ENCODE results near the gene PARL.

PARL gene

DNA sequence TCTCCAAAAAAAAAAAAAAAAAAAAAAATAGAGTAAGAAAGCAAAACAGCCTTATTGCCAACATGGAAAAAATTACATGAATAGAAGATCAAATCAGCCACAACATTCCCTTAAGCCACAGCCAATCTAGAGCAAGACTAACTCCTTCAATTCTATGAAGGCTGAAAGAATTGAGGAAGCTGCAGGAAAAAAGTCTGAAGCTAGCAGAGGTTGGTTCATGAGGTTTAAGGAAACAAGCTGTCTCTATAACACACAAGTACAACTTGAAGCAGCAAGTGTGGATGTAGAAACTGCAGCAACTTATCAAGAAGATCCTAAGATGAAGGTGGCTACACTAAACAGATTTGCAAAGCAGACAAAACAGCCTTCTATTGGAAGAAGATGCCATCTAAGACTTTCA lies 9.3 kb downstream of the PARL start:
- Histone ChIP-seq H3K36me3 (ENCODE audit: control insufficient read depth, insufficient read depth, low read length) (no peaks in the 10 kb centered on the region), H3K4me2 (ENCODE audit: low read length) (no peak overlapping the region), H3K27ac (no peak overlapping the region), H3K27me3 (ENCODE audit: control insufficient read depth, insufficient read depth, low read length) (no peaks in the 10 kb centered on the region), H3K79me2 (peaks cover 73% of the 10 kb centered on the region), H2AFZ (no peak overlapping the region), H3K9me3 (ENCODE audit: control insufficient read depth, low read length) (no peaks in the 10 kb centered on the region), H3K4me1 (no peaks in the 10 kb centered on the region), H3K4me3 (ENCODE audit: low read depth, low read length) (no peak overlapping the region), H3K9ac (no peak overlapping the region)
- TF ChIP-seq, protein P1, sequence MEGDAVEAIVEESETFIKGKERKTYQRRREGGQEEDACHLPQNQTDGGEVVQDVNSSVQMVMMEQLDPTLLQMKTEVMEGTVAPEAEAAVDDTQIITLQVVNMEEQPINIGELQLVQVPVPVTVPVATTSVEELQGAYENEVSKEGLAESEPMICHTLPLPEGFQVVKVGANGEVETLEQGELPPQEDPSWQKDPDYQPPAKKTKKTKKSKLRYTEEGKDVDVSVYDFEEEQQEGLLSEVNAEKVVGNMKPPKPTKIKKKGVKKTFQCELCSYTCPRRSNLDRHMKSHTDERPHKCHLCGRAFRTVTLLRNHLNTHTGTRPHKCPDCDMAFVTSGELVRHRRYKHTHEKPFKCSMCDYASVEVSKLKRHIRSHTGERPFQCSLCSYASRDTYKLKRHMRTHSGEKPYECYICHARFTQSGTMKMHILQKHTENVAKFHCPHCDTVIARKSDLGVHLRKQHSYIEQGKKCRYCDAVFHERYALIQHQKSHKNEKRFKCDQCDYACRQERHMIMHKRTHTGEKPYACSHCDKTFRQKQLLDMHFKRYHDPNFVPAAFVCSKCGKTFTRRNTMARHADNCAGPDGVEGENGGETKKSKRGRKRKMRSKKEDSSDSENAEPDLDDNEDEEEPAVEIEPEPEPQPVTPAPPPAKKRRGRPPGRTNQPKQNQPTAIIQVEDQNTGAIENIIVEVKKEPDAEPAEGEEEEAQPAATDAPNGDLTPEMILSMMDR (IDR thresholded peaks at IDR 0.05) = no peak

DNA sequence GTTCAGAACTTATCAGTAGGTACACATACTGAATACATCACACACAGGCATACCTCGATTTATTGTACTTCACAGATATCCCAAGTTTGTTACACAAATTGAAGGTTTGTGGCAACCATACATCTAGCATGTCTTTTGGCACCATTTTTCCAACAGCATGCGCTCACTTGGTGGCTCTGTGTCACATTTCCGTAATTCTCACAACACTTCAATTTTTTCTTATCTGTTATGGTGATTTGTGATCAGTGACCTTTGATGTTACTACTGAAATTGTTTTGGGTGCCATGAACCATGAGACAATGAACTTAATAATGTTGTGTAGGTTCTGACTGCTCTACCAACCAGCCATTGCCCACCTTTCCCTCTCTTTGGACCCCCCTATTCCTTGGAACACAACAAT lies 10.8 kb downstream of the PARL start:
- H3K27ac ChIP-seq = no peak overlapping the region
- no peak overlapping the region for H3K4me2 ChIP-seq (ENCODE audit: low read length)
- TF ChIP-seq, protein P1 (IDR thresholded peaks at IDR 0.05) = no peak
- H2AFZ ChIP-seq = no peak overlapping the region
- H3K9me3 ChIP-seq (ENCODE audit: control insufficient read depth, low read length) = no peaks in the 10 kb centered on the region
- peaks cover 62% of the 10 kb centered on the region for H3K79me2 ChIP-seq
- H3K4me1 ChIP-seq = no peaks in the 10 kb centered on the region
- H3K27me3 ChIP-seq (ENCODE audit: control insufficient read depth, insufficient read depth, low read length) = no peaks in the 10 kb centered on the region
- H3K9ac ChIP-seq = no peak overlapping the region
- no peaks in the 10 kb centered on the region for H3K36me3 ChIP-seq (ENCODE audit: control insufficient read depth, insufficient read depth, low read length)
- H3K4me3 ChIP-seq (ENCODE audit: low read depth, low read length) = no peak overlapping the region

DNA sequence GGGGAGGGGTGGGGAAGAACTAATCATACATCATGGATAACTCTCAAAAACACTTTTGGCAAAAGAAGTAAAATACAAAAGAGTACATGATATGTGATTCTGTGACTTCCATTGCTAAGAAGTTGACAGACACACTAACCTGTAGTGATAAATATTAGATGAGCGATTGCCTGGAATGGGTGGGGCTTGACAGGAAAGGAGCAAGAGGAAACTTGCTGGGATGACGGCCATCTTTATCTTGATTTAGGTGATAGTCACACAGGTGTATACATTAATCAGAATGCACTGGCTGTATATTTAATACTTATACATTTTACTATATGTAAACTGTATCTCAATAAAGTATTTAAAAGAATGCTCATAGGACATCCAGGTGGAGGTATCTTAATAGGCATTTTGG lies 13.1 kb downstream of the PARL start:
- no peaks in the 10 kb centered on the region for H3K4me1 ChIP-seq
- H3K9ac ChIP-seq = no peak overlapping the region
- H3K4me2 ChIP-seq (ENCODE audit: low read length) = no peak overlapping the region
- TF ChIP-seq, protein P1 (IDR thresholded peaks at IDR 0.05) = no peak
- no peaks in the 10 kb centered on the region for H3K27me3 ChIP-seq (ENCODE audit: control insufficient read depth, insufficient read depth, low read length)
- H3K4me3 ChIP-seq (ENCODE audit: low read depth, low read length) = no peak overlapping the region
- H3K79me2 ChIP-seq = peaks cover 46% of the 10 kb centered on the region
- no peaks in the 10 kb centered on the region for H3K36me3 ChIP-seq (ENCODE audit: control insufficient read depth, insufficient read depth, low read length)
- H3K9me3 ChIP-seq (ENCODE audit: control insufficient read depth, low read length) = no peaks in the 10 kb centered on the region
- no peak overlapping the region for H3K27ac ChIP-seq
- no peak overlapping the region for H2AFZ ChIP-seq

DNA sequence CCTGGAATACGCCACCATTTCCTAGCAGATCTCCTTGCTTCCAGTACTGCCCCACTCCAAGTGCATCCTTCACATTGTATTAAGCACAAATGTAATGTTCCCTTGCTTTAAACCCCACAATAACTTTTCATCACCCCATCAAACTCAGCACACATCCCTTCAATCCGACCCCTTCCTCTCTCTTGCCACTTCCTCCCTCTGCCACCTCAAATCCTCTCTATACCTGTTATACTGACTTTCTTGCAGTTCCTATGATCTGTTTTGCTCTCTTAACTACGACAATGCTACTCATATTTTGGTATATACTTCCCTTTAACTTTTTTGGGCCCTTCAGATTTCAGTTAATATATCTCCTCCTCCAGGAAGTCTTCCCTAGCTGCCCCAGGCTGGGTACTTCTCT lies 14.1 kb downstream of the PARL start:
- H2AFZ ChIP-seq = no peak overlapping the region
- H3K79me2 ChIP-seq = peaks cover 40% of the 10 kb centered on the region
- H3K9ac ChIP-seq = no peak overlapping the region
- no peaks in the 10 kb centered on the region for H3K9me3 ChIP-seq (ENCODE audit: control insufficient read depth, low read length)
- H3K4me3 ChIP-seq (ENCODE audit: low read depth, low read length) = no peak overlapping the region
- TF ChIP-seq, protein P1 (IDR thresholded peaks at IDR 0.05) = no peak
- no peak overlapping the region for H3K27ac ChIP-seq
- H3K27me3 ChIP-seq (ENCODE audit: control insufficient read depth, insufficient read depth, low read length) = no peaks in the 10 kb centered on the region
- no peak overlapping the region for H3K4me2 ChIP-seq (ENCODE audit: low read length)
- H3K36me3 ChIP-seq (ENCODE audit: control insufficient read depth, insufficient read depth, low read length) = no peaks in the 10 kb centered on the region
- no peaks in the 10 kb centered on the region for H3K4me1 ChIP-seq

DNA sequence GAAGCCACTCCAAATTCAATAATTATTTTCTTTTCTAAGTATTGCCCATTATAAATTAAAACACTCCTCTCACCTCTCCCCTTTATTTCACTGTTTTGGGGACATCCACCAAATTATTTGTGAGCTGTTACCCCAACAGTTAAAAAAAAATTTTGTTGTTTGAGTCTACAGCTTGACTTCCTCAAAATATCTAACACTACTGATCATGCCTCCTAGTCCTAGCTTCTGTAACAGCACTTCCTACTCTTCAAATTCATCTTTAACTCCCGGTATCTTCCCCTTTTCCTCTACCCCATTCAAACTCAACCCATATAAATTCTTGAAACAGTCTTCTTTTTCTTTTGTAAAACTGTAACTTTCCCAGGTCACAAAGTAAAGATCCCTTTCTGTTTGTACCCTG lies 15.9 kb downstream of the PARL start:
- no peak overlapping the region for H3K27ac ChIP-seq
- TF ChIP-seq, protein P1 (IDR thresholded peaks at IDR 0.05) = no peak
- H3K27me3 ChIP-seq (ENCODE audit: control insufficient read depth, insufficient read depth, low read length) = no peaks in the 10 kb centered on the region
- no peaks in the 10 kb centered on the region for H3K36me3 ChIP-seq (ENCODE audit: control insufficient read depth, insufficient read depth, low read length)
- no peaks in the 10 kb centered on the region for H3K9me3 ChIP-seq (ENCODE audit: control insufficient read depth, low read length)
- H2AFZ ChIP-seq = no peak overlapping the region
- peaks cover 24% of the 10 kb centered on the region for H3K79me2 ChIP-seq
- no peak overlapping the region for H3K4me3 ChIP-seq (ENCODE audit: low read depth, low read length)
- H3K4me2 ChIP-seq (ENCODE audit: low read length) = no peak overlapping the region
- no peaks in the 10 kb centered on the region for H3K4me1 ChIP-seq
- H3K9ac ChIP-seq = no peak overlapping the region
